Measurements from ENCODE around the gene LRGUK. TPM values are rescaled to one million over a fixed set of nuclear protein-coding genes. Genes with fewer than 3 reads are reported as not detected.

The LRGUK gene
- total RNA-seq, 1 experiment from 2014 or later = 1.9 TPM

DNA sequence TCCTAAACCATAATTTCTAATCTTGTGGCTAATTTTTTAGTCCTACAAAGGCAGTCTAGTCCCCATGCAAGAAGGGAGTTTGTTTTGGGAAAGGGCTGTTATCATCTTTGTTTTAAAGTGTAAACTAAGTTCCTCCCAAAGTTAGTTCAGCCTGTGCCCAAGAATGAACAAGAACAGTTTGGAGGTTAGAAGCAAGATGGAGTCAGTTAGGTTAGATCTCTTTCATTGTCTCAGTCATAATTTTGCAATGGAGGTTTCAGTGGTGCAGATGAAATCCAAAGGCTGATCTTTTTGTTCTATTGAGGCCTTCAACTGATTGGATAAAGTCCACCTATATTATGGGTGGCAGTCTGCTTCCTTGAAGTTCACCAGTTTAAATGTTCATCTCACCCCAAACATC lies 68.1 kb downstream of the LRGUK start:
- Histone ChIP-seq H2AFZ (ENCODE audit: low read length) (no peak overlapping the region), H3K4me3 (ENCODE audit: low read length) (no peak overlapping the region), H3K4me2 (ENCODE audit: low read depth, low read length, poor library complexity, severe bottlenecking) (no peak overlapping the region), H3K27me3 (ENCODE audit: low read length) (no peaks in the 10 kb centered on the region; the same call in 1 of the 2 replicates), H3K9ac (ENCODE audit: low read length) (no peak overlapping the region), H3K27ac (ENCODE audit: low read length) (no peak overlapping the region), H3K36me3 (ENCODE audit: insufficient read depth, low read length) (no peaks in the 10 kb centered on the region), H3K4me1 (ENCODE audit: low read length) (no peaks in the 10 kb centered on the region), H3K79me2 (ENCODE audit: low read length) (no peaks in the 10 kb centered on the region), H4K20me1 (ENCODE audit: insufficient read depth, low read depth, low read length) (no peaks in the 10 kb centered on the region), H3K9me2 (replicated peaks; ENCODE audit: insufficient read depth, low read length) (no peaks in the 10 kb centered on the region), H3K9me3 (ENCODE audit: low read length) (no peaks in the 10 kb centered on the region)
- DNase-seq = no peak

DNA sequence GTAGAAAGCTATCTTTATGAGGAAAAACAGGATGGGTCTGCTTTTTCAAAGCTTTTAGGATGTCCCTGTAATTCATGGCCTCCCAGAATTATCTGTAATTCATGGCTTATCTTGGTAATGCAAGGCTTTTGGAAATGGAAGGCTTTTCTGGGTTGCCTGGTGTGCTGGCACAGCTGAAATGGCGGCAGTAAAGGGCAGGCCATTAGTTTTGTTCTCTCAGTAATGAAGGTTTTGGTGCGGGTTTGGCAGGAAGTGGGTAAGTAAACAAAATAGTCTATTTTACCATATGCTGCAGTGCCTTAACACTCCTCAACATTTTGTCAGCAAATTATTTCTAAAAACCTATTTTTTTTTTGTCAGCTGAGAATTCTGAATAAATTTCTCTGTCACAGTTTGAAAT lies 69.3 kb downstream of the LRGUK start:
- no peak overlapping the region for H3K27ac ChIP-seq (ENCODE audit: low read length)
- no peaks in the 10 kb centered on the region for H3K4me1 ChIP-seq (ENCODE audit: low read length)
- H3K9me3 ChIP-seq (ENCODE audit: low read length) = no peaks in the 10 kb centered on the region
- no peaks in the 10 kb centered on the region for H4K20me1 ChIP-seq (ENCODE audit: insufficient read depth, low read depth, low read length)
- H2AFZ ChIP-seq (ENCODE audit: low read length) = no peak overlapping the region
- H3K4me2 ChIP-seq (ENCODE audit: low read depth, low read length, poor library complexity, severe bottlenecking) = no peak overlapping the region
- H3K79me2 ChIP-seq (ENCODE audit: low read length) = no peaks in the 10 kb centered on the region
- no peaks in the 10 kb centered on the region for H3K36me3 ChIP-seq (ENCODE audit: insufficient read depth, low read length)
- no peaks in the 10 kb centered on the region; the same call in 1 of the 2 replicates for H3K27me3 ChIP-seq (ENCODE audit: low read length)
- no peak for DNase-seq
- H3K4me3 ChIP-seq (ENCODE audit: low read length) = no peak overlapping the region
- no peak overlapping the region for H3K9ac ChIP-seq (ENCODE audit: low read length)
- no peaks in the 10 kb centered on the region for H3K9me2 ChIP-seq (replicated peaks; ENCODE audit: insufficient read depth, low read length)

DNA sequence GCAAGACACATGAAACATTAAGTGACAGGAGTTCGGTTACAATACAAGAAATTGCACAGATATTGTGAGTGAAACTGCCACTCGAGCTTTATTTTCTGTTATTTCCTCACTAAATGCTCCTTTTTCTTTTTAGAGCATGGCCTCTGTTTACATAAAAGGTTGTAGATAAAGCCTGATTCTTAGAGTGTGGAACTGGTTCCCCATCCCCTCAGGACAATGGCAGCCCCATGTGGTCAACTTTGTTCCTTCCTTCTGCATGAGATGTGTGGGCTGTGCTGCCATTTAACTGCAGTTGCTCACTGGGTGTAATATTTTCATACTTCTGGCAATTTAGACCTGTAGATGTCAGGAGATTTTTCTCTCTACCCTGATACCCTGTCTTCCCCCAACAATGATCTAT lies 70.2 kb downstream of the LRGUK start:
- H3K27me3 ChIP-seq (ENCODE audit: low read length) = no peaks in the 10 kb centered on the region; the same call in 1 of the 2 replicates
- no peaks in the 10 kb centered on the region for H3K4me1 ChIP-seq (ENCODE audit: low read length)
- H3K36me3 ChIP-seq (ENCODE audit: insufficient read depth, low read length) = no peaks in the 10 kb centered on the region
- no peaks in the 10 kb centered on the region for H3K9me3 ChIP-seq (ENCODE audit: low read length)
- H4K20me1 ChIP-seq (ENCODE audit: insufficient read depth, low read depth, low read length) = no peaks in the 10 kb centered on the region
- no peaks in the 10 kb centered on the region for H3K79me2 ChIP-seq (ENCODE audit: low read length)
- no peak for DNase-seq
- H3K27ac ChIP-seq (ENCODE audit: low read length) = no peak overlapping the region
- H3K9ac ChIP-seq (ENCODE audit: low read length) = no peak overlapping the region
- no peaks in the 10 kb centered on the region for H3K9me2 ChIP-seq (replicated peaks; ENCODE audit: insufficient read depth, low read length)
- H3K4me3 ChIP-seq (ENCODE audit: low read length) = no peak overlapping the region
- H3K4me2 ChIP-seq (ENCODE audit: low read depth, low read length, poor library complexity, severe bottlenecking) = no peak overlapping the region
- H2AFZ ChIP-seq (ENCODE audit: low read length) = no peak overlapping the region

DNA sequence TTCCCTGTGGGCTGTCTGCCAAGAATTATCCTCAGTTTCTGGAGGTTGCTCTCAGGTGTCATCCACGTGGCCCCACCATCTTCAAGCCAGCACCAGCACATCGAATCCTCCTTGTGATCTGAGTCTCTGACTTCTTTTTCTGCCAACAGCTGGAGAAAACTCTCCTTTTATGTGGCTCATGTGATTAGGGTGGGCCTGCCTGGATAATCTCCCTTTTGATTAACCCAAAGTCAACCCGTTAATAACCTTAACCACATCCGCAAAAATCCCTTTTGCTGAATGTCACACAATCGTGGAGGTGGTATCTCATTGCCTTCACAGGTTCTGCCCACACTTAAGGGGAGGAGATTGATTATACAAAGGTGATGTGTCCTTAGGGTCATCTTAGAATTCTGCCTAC lies 73.8 kb downstream of the LRGUK start:
- Histone ChIP-seq H3K4me3 (ENCODE audit: low read length) (no peak overlapping the region), H4K20me1 (ENCODE audit: insufficient read depth, low read depth, low read length) (no peaks in the 10 kb centered on the region), H3K9me2 (replicated peaks; ENCODE audit: insufficient read depth, low read length) (no peaks in the 10 kb centered on the region), H3K27ac (ENCODE audit: low read length) (no peak overlapping the region), H3K9ac (ENCODE audit: low read length) (no peak overlapping the region), H3K4me2 (ENCODE audit: low read depth, low read length, poor library complexity, severe bottlenecking) (no peak overlapping the region), H3K36me3 (ENCODE audit: insufficient read depth, low read length) (no peaks in the 10 kb centered on the region), H3K79me2 (ENCODE audit: low read length) (no peaks in the 10 kb centered on the region), H2AFZ (ENCODE audit: low read length) (no peak overlapping the region), H3K9me3 (ENCODE audit: low read length) (no peaks in the 10 kb centered on the region), H3K4me1 (ENCODE audit: low read length) (no peaks in the 10 kb centered on the region), H3K27me3 (ENCODE audit: low read length) (no peaks in the 10 kb centered on the region; the same call in 1 of the 2 replicates)
- no peak for DNase-seq

DNA sequence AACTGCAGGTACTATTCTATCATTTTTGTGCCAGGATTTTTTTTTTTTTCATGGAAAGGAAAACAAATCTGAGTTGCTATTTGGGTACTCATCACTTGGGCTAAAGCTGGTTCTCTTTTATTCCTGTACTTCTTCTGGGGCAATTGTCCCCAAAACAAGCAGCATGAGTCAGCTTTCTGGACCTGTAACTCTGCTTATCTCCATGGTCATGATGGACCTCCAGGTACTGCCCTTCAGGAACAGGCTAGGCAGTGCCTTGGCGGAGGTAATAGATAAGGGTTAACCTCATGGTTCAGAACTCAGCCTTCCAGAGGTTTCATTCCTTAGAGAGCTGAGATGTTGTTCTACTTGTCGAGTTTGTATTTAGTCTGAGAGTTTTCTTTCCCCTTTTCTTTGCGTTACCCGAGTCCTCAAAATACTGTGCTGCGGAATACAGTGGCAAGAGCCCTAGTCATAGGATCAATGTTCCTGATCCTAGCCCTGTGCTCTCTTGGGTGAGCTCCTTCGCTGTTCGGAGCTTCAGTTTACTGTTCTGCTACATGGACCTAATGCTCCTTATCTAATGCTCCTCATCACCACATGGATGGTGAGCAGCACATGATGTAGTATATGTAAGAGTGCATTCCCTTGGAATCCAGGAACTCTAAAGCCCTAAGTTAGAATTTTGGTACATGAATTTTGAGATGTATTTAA lies 74.6 kb downstream of the LRGUK start:
- H3K9me2 ChIP-seq (replicated peaks; ENCODE audit: insufficient read depth, low read length) = no peaks in the 10 kb centered on the region
- no peak overlapping the region for H2AFZ ChIP-seq (ENCODE audit: low read length)
- H4K20me1 ChIP-seq (ENCODE audit: insufficient read depth, low read depth, low read length) = no peaks in the 10 kb centered on the region
- H3K79me2 ChIP-seq (ENCODE audit: low read length) = no peaks in the 10 kb centered on the region
- no peaks in the 10 kb centered on the region for H3K36me3 ChIP-seq (ENCODE audit: insufficient read depth, low read length)
- no peak overlapping the region for H3K4me3 ChIP-seq (ENCODE audit: low read length)
- H3K27me3 ChIP-seq (ENCODE audit: low read length) = no peaks in the 10 kb centered on the region; the same call in 1 of the 2 replicates
- H3K9me3 ChIP-seq (ENCODE audit: low read length) = no peaks in the 10 kb centered on the region
- no peak overlapping the region for H3K4me2 ChIP-seq (ENCODE audit: low read depth, low read length, poor library complexity, severe bottlenecking)
- H3K9ac ChIP-seq (ENCODE audit: low read length) = no peak overlapping the region
- no peaks in the 10 kb centered on the region for H3K4me1 ChIP-seq (ENCODE audit: low read length)
- no peak for DNase-seq
- no peak overlapping the region for H3K27ac ChIP-seq (ENCODE audit: low read length)

DNA sequence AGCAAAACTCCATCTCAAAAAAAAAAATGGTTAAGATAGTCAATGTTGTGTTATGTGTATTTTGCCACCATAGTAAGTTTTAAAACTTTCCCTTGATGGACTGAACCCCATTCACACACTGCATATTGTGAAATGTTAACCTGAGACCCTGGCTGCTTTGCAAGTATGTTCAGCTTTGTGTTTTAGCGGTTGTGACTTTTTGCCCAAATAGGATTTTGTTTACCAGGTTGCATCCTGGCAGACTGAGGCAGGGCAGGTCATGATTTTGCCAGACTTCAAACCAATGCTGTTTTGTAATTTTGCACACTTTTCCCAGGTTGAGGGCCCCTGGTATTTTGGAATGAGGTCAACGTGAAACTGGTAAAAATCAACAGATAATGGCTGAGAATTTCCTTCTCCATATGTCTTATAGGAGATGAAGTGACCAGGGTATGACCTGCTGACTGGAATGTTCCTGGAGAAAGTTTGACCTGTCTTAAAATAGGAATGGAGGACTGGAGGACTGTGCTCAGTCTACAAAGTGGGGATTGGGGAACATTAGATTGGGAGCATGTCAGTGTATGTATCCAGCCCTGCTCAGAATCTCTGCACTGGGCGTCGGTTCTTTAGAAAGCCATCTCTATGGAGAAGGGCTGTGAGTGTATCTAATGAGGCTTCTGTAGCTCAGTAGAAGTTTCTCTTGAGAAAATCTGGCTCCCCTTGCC lies 76.2 kb downstream of the LRGUK start:
- DNase-seq = no peak
- Histone ChIP-seq H3K36me3 (ENCODE audit: insufficient read depth, low read length) (no peaks in the 10 kb centered on the region), H3K4me1 (ENCODE audit: low read length) (no peaks in the 10 kb centered on the region), H2AFZ (ENCODE audit: low read length) (no peak overlapping the region), H4K20me1 (ENCODE audit: insufficient read depth, low read depth, low read length) (no peaks in the 10 kb centered on the region), H3K27me3 (ENCODE audit: low read length) (no peaks in the 10 kb centered on the region; the same call in 1 of the 2 replicates), H3K4me2 (ENCODE audit: low read depth, low read length, poor library complexity, severe bottlenecking) (no peak overlapping the region), H3K79me2 (ENCODE audit: low read length) (no peaks in the 10 kb centered on the region), H3K9ac (ENCODE audit: low read length) (no peak overlapping the region), H3K9me2 (replicated peaks; ENCODE audit: insufficient read depth, low read length) (no peaks in the 10 kb centered on the region), H3K9me3 (ENCODE audit: low read length) (no peaks in the 10 kb centered on the region), H3K27ac (ENCODE audit: low read length) (no peak overlapping the region), H3K4me3 (ENCODE audit: low read length) (no peak overlapping the region)

DNA sequence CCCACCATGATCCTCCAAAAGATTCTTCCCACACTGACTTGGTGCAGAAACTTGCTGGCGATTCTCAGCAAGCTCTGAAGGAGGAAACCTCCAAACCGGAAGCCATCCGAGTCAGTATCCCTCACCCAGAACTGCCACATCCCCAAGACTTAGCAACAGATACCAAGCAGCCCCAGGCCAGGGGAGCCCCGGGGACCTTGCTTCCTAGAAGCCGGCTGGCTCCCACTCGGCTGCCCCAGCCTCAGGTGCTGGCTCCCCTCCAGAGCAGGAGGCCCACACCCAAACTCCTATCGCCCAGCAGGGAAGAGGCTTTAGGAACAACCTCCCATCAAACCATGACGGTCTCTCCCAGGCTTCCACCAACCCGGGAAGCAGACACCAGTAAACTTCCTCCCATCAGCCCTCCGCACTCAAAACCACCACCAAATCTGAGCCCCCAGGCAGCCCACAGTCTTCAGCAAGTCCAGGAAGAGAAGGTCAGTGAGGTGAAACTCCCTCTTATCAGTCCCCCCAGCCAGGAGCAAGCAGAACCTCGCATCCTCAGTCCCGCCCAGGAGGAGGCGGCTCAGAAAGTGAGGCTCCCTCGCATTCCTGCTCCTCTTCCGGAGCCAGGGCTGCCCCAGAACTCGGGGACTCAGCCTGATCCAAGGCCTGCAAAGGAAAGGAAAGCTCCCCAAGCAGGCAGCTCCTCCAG lies 82.3 kb downstream of the LRGUK start:
- no peaks in the 10 kb centered on the region for H3K79me2 ChIP-seq (ENCODE audit: low read length)
- H3K4me1 ChIP-seq (ENCODE audit: low read length) = no peaks in the 10 kb centered on the region
- no peak overlapping the region for H3K9ac ChIP-seq (ENCODE audit: low read length)
- no peak overlapping the region for H3K4me2 ChIP-seq (ENCODE audit: low read depth, low read length, poor library complexity, severe bottlenecking)
- no peaks in the 10 kb centered on the region for H3K27me3 ChIP-seq (ENCODE audit: low read length)
- H4K20me1 ChIP-seq (ENCODE audit: insufficient read depth, low read depth, low read length) = no peaks in the 10 kb centered on the region
- no peaks in the 10 kb centered on the region for H3K9me2 ChIP-seq (replicated peaks; ENCODE audit: insufficient read depth, low read length)
- no peak overlapping the region for H3K4me3 ChIP-seq (ENCODE audit: low read length)
- H3K9me3 ChIP-seq (ENCODE audit: low read length) = no peaks in the 10 kb centered on the region
- DNase-seq = no peak
- no peak overlapping the region for H2AFZ ChIP-seq (ENCODE audit: low read length)
- H3K36me3 ChIP-seq (ENCODE audit: insufficient read depth, low read length) = no peaks in the 10 kb centered on the region
- H3K27ac ChIP-seq (ENCODE audit: low read length) = no peak overlapping the region

DNA sequence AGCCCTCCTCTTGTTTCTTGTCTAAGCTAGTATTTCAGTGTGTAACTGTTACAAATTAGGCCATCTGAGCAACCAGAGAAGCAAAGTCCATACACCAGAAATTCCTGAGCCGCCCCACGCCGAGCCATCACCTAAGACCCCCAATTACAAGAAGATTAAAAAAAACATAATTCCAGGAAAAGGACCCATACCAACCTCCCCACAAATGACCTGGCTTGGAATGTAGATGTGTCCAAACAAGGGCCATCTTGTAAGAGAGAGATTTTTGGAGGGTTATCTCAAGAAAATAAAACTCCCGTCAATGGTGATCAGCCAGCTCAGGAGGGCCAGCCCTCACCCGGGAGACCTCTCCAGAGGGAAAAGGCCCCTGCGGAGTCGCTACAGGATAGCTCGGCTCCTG lies 83.1 kb downstream of the LRGUK start:
- Histone ChIP-seq H3K4me1 (ENCODE audit: low read length) (no peaks in the 10 kb centered on the region), H3K36me3 (ENCODE audit: insufficient read depth, low read length) (no peaks in the 10 kb centered on the region), H3K79me2 (ENCODE audit: low read length) (no peaks in the 10 kb centered on the region), H3K9me2 (replicated peaks; ENCODE audit: insufficient read depth, low read length) (no peaks in the 10 kb centered on the region), H4K20me1 (ENCODE audit: insufficient read depth, low read depth, low read length) (no peaks in the 10 kb centered on the region), H3K4me3 (ENCODE audit: low read length) (no peak overlapping the region), H2AFZ (ENCODE audit: low read length) (no peak overlapping the region), H3K9ac (ENCODE audit: low read length) (no peak overlapping the region), H3K27me3 (ENCODE audit: low read length) (no peaks in the 10 kb centered on the region), H3K27ac (ENCODE audit: low read length) (no peak overlapping the region), H3K4me2 (ENCODE audit: low read depth, low read length, poor library complexity, severe bottlenecking) (no peak overlapping the region), H3K9me3 (ENCODE audit: low read length) (no peaks in the 10 kb centered on the region)
- DNase-seq = no peak

All from Karpas-422 (cell line).